Measurements from ENCODE around the gene FANCC.
"Not testable (repeated sequence)": the region's sequence is repeated elsewhere in the genome, so short reads cannot be mapped to it uniquely, and the experiment has no call there.

The FANCC gene

GRCh38 chr9:95346021-95346420 lies 28.5 kb upstream of the FANCC start:
- H3K27me3 ChIP-seq (replicated peaks; ENCODE audit: control insufficient read depth, insufficient read depth, low read length), result peaks cover 25% of the 10 kb centered on the region
- H3K36me3 ChIP-seq (ENCODE audit: control insufficient read depth, insufficient read depth, low read length, severe bottlenecking), result no peaks in the 10 kb centered on the region
- H3K9me3 ChIP-seq (ENCODE audit: control insufficient read depth, low read length), result no peaks in the 10 kb centered on the region
- DNase-seq (ENCODE audit: low read depth), result no peak
- peaks cover 2% of the 10 kb centered on the region for H3K4me1 ChIP-seq (ENCODE audit: control insufficient read depth, insufficient read depth, low read length)
- no peak overlapping the region for H3K9ac ChIP-seq (ENCODE audit: low read length)
- no peak overlapping the region for H3K4me3 ChIP-seq (ENCODE audit: low read length)

- Histone ChIP-seq H3K27me3 (replicated peaks; ENCODE audit: control insufficient read depth, insufficient read depth, low read length) (peaks cover 18% of the 10 kb centered on the region), H3K4me1 (ENCODE audit: control insufficient read depth, insufficient read depth, low read length) (peaks cover 2% of the 10 kb centered on the region), H3K9ac (ENCODE audit: low read length) (no peak overlapping the region), H3K4me3 (ENCODE audit: low read length) (no peak overlapping the region), H3K9me3 (ENCODE audit: control insufficient read depth, low read length) (no peaks in the 10 kb centered on the region), H3K36me3 (ENCODE audit: control insufficient read depth, insufficient read depth, low read length, severe bottlenecking) (no peaks in the 10 kb centered on the region)
- DNase-seq (ENCODE audit: low read depth), result no peak
These were observed 27.3 kb upstream of the FANCC start for GRCh38 chr9:95344735-95345325.

- H3K27me3 ChIP-seq (replicated peaks; ENCODE audit: control insufficient read depth, insufficient read depth, low read length), result peaks cover 9% of the 10 kb centered on the region
- no peak overlapping the region for H3K4me3 ChIP-seq (ENCODE audit: low read length)
- no peaks in the 10 kb centered on the region for H3K36me3 ChIP-seq (ENCODE audit: control insufficient read depth, insufficient read depth, low read length, severe bottlenecking)
- no peaks in the 10 kb centered on the region for H3K4me1 ChIP-seq (ENCODE audit: control insufficient read depth, insufficient read depth, low read length)
- no peak overlapping the region for H3K9ac ChIP-seq (ENCODE audit: low read length)
- no peaks in the 10 kb centered on the region for H3K9me3 ChIP-seq (ENCODE audit: control insufficient read depth, low read length)
- no peak for DNase-seq (ENCODE audit: low read depth)
These were observed 26.3 kb upstream of the FANCC start for GRCh38 chr9:95343725-95344287.

GRCh38 chr9:95342571-95342970 lies 25.1 kb upstream of the FANCC start:
- no peak for DNase-seq (ENCODE audit: low read depth)
- Histone ChIP-seq H3K9me3 (ENCODE audit: control insufficient read depth, low read length) (peaks cover 4% of the 10 kb centered on the region), H3K27me3 (replicated peaks; ENCODE audit: control insufficient read depth, insufficient read depth, low read length) (peaks cover 7% of the 10 kb centered on the region), H3K9ac (ENCODE audit: low read length) (no peak overlapping the region), H3K4me3 (ENCODE audit: low read length) (no peak overlapping the region), H3K4me1 (ENCODE audit: control insufficient read depth, insufficient read depth, low read length) (no peaks in the 10 kb centered on the region), H3K36me3 (ENCODE audit: control insufficient read depth, insufficient read depth, low read length, severe bottlenecking) (no peaks in the 10 kb centered on the region)

GRCh38 chr9:95341293-95341962 lies 23.9 kb upstream of the FANCC start:
- Histone ChIP-seq H3K9ac (ENCODE audit: low read length) (no peak overlapping the region), H3K36me3 (ENCODE audit: control insufficient read depth, insufficient read depth, low read length, severe bottlenecking) (no peaks in the 10 kb centered on the region), H3K4me1 (ENCODE audit: control insufficient read depth, insufficient read depth, low read length) (no peaks in the 10 kb centered on the region), H3K27me3 (replicated peaks; ENCODE audit: control insufficient read depth, insufficient read depth, low read length) (peaks cover 7% of the 10 kb centered on the region), H3K9me3 (ENCODE audit: control insufficient read depth, low read length) (peaks cover 5% of the 10 kb centered on the region), H3K4me3 (ENCODE audit: low read length) (no peak overlapping the region)
- DNase-seq (ENCODE audit: low read depth), result peak; percentile 22

GRCh38 chr9:95338243-95338642 lies 20.7 kb upstream of the FANCC start:
- Histone ChIP-seq H3K27me3 (replicated peaks; ENCODE audit: control insufficient read depth, insufficient read depth, low read length) (peaks cover 4% of the 10 kb centered on the region), H3K9ac (ENCODE audit: low read length) (no peak overlapping the region), H3K9me3 (ENCODE audit: control insufficient read depth, low read length) (peaks cover 5% of the 10 kb centered on the region), H3K4me1 (ENCODE audit: control insufficient read depth, insufficient read depth, low read length) (peaks cover 9% of the 10 kb centered on the region), H3K36me3 (ENCODE audit: control insufficient read depth, insufficient read depth, low read length, severe bottlenecking) (no peaks in the 10 kb centered on the region), H3K4me3 (ENCODE audit: low read length) (no peak overlapping the region)
- DNase-seq (ENCODE audit: low read depth), result no peak

- Histone ChIP-seq H3K4me3 (ENCODE audit: low read length) (no peak overlapping the region), H3K27me3 (replicated peaks; ENCODE audit: control insufficient read depth, insufficient read depth, low read length) (no peaks in the 10 kb centered on the region), H3K9me3 (ENCODE audit: control insufficient read depth, low read length) (peaks cover 5% of the 10 kb centered on the region), H3K9ac (ENCODE audit: low read length) (no peak overlapping the region), H3K36me3 (ENCODE audit: control insufficient read depth, insufficient read depth, low read length, severe bottlenecking) (no peaks in the 10 kb centered on the region), H3K4me1 (ENCODE audit: control insufficient read depth, insufficient read depth, low read length) (peaks cover 15% of the 10 kb centered on the region)
- DNase-seq (ENCODE audit: low read depth), result no peak
These were observed 18.8 kb upstream of the FANCC start for GRCh38 chr9:95336281-95336680.

- no peaks in the 10 kb centered on the region for H3K36me3 ChIP-seq (ENCODE audit: control insufficient read depth, insufficient read depth, low read length, severe bottlenecking)
- DNase-seq (ENCODE audit: low read depth), result peak; percentile 21
- H3K9me3 ChIP-seq (ENCODE audit: control insufficient read depth, low read length), result peaks cover 5% of the 10 kb centered on the region
- peak overlapping the region; percentile 56 for H3K9ac ChIP-seq (ENCODE audit: low read length)
- peaks cover 15% of the 10 kb centered on the region for H3K4me1 ChIP-seq (ENCODE audit: control insufficient read depth, insufficient read depth, low read length)
- H3K4me3 ChIP-seq (ENCODE audit: low read length), result peak overlapping the region; percentile 59
- no peaks in the 10 kb centered on the region for H3K27me3 ChIP-seq (replicated peaks; ENCODE audit: control insufficient read depth, insufficient read depth, low read length)
These were observed 15.9 kb upstream of the FANCC start for GRCh38 chr9:95333426-95333825.

- Histone ChIP-seq H3K4me3 (ENCODE audit: low read length) (peak overlapping the region; percentile 59), H3K36me3 (ENCODE audit: control insufficient read depth, insufficient read depth, low read length, severe bottlenecking) (no peaks in the 10 kb centered on the region), H3K27me3 (replicated peaks; ENCODE audit: control insufficient read depth, insufficient read depth, low read length) (no peaks in the 10 kb centered on the region), H3K4me1 (ENCODE audit: control insufficient read depth, insufficient read depth, low read length) (peaks cover 15% of the 10 kb centered on the region), H3K9ac (ENCODE audit: low read length) (peak overlapping the region; percentile 56), H3K9me3 (ENCODE audit: control insufficient read depth, low read length) (peaks cover 7% of the 10 kb centered on the region)
- DNase-seq (ENCODE audit: low read depth), result no peak
These were observed 15.4 kb upstream of the FANCC start for GRCh38 chr9:95332860-95333259.

GRCh38 chr9:95330720-95331404 lies 13.4 kb upstream of the FANCC start:
- Histone ChIP-seq H3K27me3 (replicated peaks; ENCODE audit: control insufficient read depth, insufficient read depth, low read length) (no peaks in the 10 kb centered on the region), H3K36me3 (ENCODE audit: control insufficient read depth, insufficient read depth, low read length, severe bottlenecking) (no peaks in the 10 kb centered on the region), H3K9me3 (ENCODE audit: control insufficient read depth, low read length) (peaks cover 21% of the 10 kb centered on the region), H3K9ac (ENCODE audit: low read length) (no peak overlapping the region), H3K4me3 (ENCODE audit: low read length) (no peak overlapping the region), H3K4me1 (ENCODE audit: control insufficient read depth, insufficient read depth, low read length) (peaks cover 15% of the 10 kb centered on the region)
- no peak for DNase-seq (ENCODE audit: low read depth)

- not testable (repeated sequence) for H3K27me3 ChIP-seq (replicated peaks; ENCODE audit: control insufficient read depth, insufficient read depth, low read length); H3K36me3 ChIP-seq (ENCODE audit: control insufficient read depth, insufficient read depth, low read length, severe bottlenecking); DNase-seq (ENCODE audit: low read depth); H3K4me3 ChIP-seq (ENCODE audit: low read length); H3K9ac ChIP-seq (ENCODE audit: low read length)
- Histone ChIP-seq H3K4me1 (ENCODE audit: control insufficient read depth, insufficient read depth, low read length) (peaks cover 13% of the 10 kb centered on the region), H3K9me3 (ENCODE audit: control insufficient read depth, low read length) (peaks cover 28% of the 10 kb centered on the region)
These were observed 11.6 kb upstream of the FANCC start for GRCh38 chr9:95329061-95329460.
